ENCODE data around the gene SCGB3A2. TPM values are rescaled to one million over a fixed set of nuclear protein-coding genes. Genes with fewer than 3 reads are reported as not detected.

SCGB3A2 gene
- total RNA-seq, 4 donors from 2014 or later, result not detected

GRCh38 chr5:147887930-147888329 lies 9.4 kb downstream of the SCGB3A2 start:
- DNase-seq (ENCODE audit: extremely low spot score), result no peak
- WGBS, result 66% methylated on average over 2 of the region's 2 CpGs

GRCh38 chr5:147892696-147893296 lies 14.3 kb downstream of the SCGB3A2 start:
- 46% methylated on average over 3 of the region's 3 CpGs for WGBS
- Histone ChIP-seq H3K27me3 (peaks cover 0 to 5% (median 0%) of the 10 kb centered on the region in 4 donors), H3K4me3 (no peak overlapping the region), H3K36me3 (no peaks in the 10 kb centered on the region), H3K27ac (replicated peaks in 1 of 4) (no peak overlapping the region), H3K9me3 (no peaks in the 10 kb centered on the region), H3K4me1 (no peaks in the 10 kb centered on the region)
- TF ChIP-seq POLR2A (IDR thresholded peaks at IDR 0.05; ENCODE audit: low read depth) (no peak), POLR2AphosphoS5 (IDR thresholded peaks at IDR 0.05) (no peak), EP300 (IDR thresholded peaks at IDR 0.05) (no peak), CTCF (IDR thresholded peaks at IDR 0.05) (no peak)
- intact Hi-C loops (cut with DNase I), result no loop called here
- DNase-seq (ENCODE audit: extremely low spot score), result no peak

More at GRCh38 chr5:147887930-147888329, 9.4 kb downstream of the SCGB3A2 start:
- no peaks in the 10 kb centered on the region for H3K9me3 ChIP-seq
- H3K36me3 ChIP-seq, result no peaks in the 10 kb centered on the region
- no peaks in the 10 kb centered on the region for H3K4me1 ChIP-seq
- intact Hi-C loops (cut with DNase I), result no loop called here
- H3K4me3 ChIP-seq, result no peak overlapping the region
- peaks cover 0 to 5% (median 0%) of the 10 kb centered on the region in 4 donors for H3K27me3 ChIP-seq
- no peak overlapping the region for H3K27ac ChIP-seq (replicated peaks in 1 of 4)
- TF ChIP-seq POLR2AphosphoS5 (IDR thresholded peaks at IDR 0.05) (no peak), POLR2A (IDR thresholded peaks at IDR 0.05; ENCODE audit: low read depth) (no peak), EP300 (IDR thresholded peaks at IDR 0.05) (no peak)

- TF ChIP-seq CTCF (IDR thresholded peaks at IDR 0.05) (no peak), POLR2A (IDR thresholded peaks at IDR 0.05; ENCODE audit: low read depth) (no peak), EP300 (IDR thresholded peaks at IDR 0.05) (no peak), POLR2AphosphoS5 (IDR thresholded peaks at IDR 0.05) (no peak)
- Histone ChIP-seq H3K4me3 (no peak overlapping the region), H3K27me3 (no peaks in the 10 kb centered on the region), H3K4me1 (no peaks in the 10 kb centered on the region), H3K27ac (replicated peaks in 1 of 4) (no peak overlapping the region), H3K36me3 (no peaks in the 10 kb centered on the region), H3K9me3 (no peaks in the 10 kb centered on the region)
- no peak for DNase-seq (ENCODE audit: extremely low spot score)
- intact Hi-C loops (cut with DNase I), result no loop called here
- 65% methylated on average over 2 of the region's 2 CpGs for WGBS
Measured at GRCh38 chr5:147893820-147894219, 15.3 kb downstream of the SCGB3A2 start.

GRCh38 chr5:147895864-147896263 lies 17.4 kb downstream of the SCGB3A2 start:
- no peaks in the 10 kb centered on the region for H3K4me1 ChIP-seq
- no peaks in the 10 kb centered on the region for H3K27me3 ChIP-seq
- no peaks in the 10 kb centered on the region for H3K36me3 ChIP-seq
- no peak for DNase-seq (ENCODE audit: extremely low spot score)
- no peaks in the 10 kb centered on the region for H3K9me3 ChIP-seq
- no peak overlapping the region for H3K27ac ChIP-seq (replicated peaks in 1 of 4)
- H3K4me3 ChIP-seq, result no peak overlapping the region
- WGBS, result 53% methylated on average over 1 of the region's 1 CpG
- TF ChIP-seq POLR2AphosphoS5 (IDR thresholded peaks at IDR 0.05) (no peak), EP300 (IDR thresholded peaks at IDR 0.05) (no peak), POLR2A (IDR thresholded peaks at IDR 0.05; ENCODE audit: low read depth) (no peak), CTCF (IDR thresholded peaks at IDR 0.05) (no peak)
- intact Hi-C loops (cut with DNase I), result no loop called here

- H3K9me3 ChIP-seq, result no peaks in the 10 kb centered on the region
- H3K27me3 ChIP-seq, result no peaks in the 10 kb centered on the region
- WGBS, result 86% methylated on average over 3 of the region's 3 CpGs
- no peak for DNase-seq (ENCODE audit: extremely low spot score)
- H3K4me3 ChIP-seq, result no peak overlapping the region
- H3K4me1 ChIP-seq, result no peaks in the 10 kb centered on the region
- TF ChIP-seq EP300 (IDR thresholded peaks at IDR 0.05), result no peak
- no peak for TF ChIP-seq POLR2A (IDR thresholded peaks at IDR 0.05; ENCODE audit: low read depth)
- no peak for TF ChIP-seq POLR2AphosphoS5 (IDR thresholded peaks at IDR 0.05)
- no peak for TF ChIP-seq CTCF (IDR thresholded peaks at IDR 0.05)
- H3K36me3 ChIP-seq, result no peaks in the 10 kb centered on the region
- intact Hi-C loops (cut with DNase I), result no loop called here
- no peak overlapping the region for H3K27ac ChIP-seq (replicated peaks in 1 of 4)
Measured at GRCh38 chr5:147898875-147899401, 20.4 kb downstream of the SCGB3A2 start.
